ENCODE measurements around the gene LYL1.

- TF ChIP-seq CTCF (IDR thresholded peaks at IDR 0.05), result peak in 6 of 12 donors; percentile 7 to 33 (median 18)
- TF ChIP-seq POLR2A (IDR thresholded peaks at IDR 0.05), result peak in 1 of 2 donors; percentile 61
Observed at GRCh38 chr19:13102666-13103580, at the start of gene LYL1.
